K562 (cell line): Measurements from ENCODE around the gene AGPAT1. TPM values are rescaled to one million over a fixed set of nuclear protein-coding genes. Genes with fewer than 3 reads are reported as not detected.

Experiments used
- ELF1 ChIP-seq: fragments of 200-800 bp; sonication (Bioruptor generic); IDR thresholded peaks from 2 replicates; pipeline ENCODE4 v1.6.1; 2016; ENCODE audit warnings: missing genetic modification characterization, missing compliant biosample characterization
- ELF2 ChIP-seq: fragments of 250-450 bp; sonication (Bioruptor Pico); IDR thresholded peaks from 2 replicates; pipeline ENCODE4 v1.5.0; 2021; ENCODE audit warnings: mild to moderate bottlenecking
- FOXA3 ChIP-seq, 2 experiments: fragments of 450-650 bp in 1 of 2; sonication (generic) in 1 of 2; formaldehyde crosslinking; IDR thresholded peaks in 1 of 2; conservative IDR thresholded peaks in 1 of 2; 2 replicates each; pipeline versions ENCODE4 v1.4.0 to v1.8.0; 2020 to 2022; ENCODE audit warnings: mild to moderate bottlenecking in 2 of 2, missing genetic modification reagents in 1 of 2
- FOXO4 ChIP-seq: fragments of 450-650 bp; formaldehyde crosslinking; IDR thresholded peaks from 2 replicates; pipeline ENCODE4 v1.4.0; 2020; ENCODE audit warnings: mild to moderate bottlenecking, moderate library complexity
- HDAC3 ChIP-seq: fragments of 450-650 bp; IDR thresholded peaks from 2 replicates; pipeline ENCODE4 v1.6.1; 2018; ENCODE audit warnings: borderline replicate concordance, mild to moderate bottlenecking, moderate library complexity; ENCODE audit not compliant: partially characterized antibody
- HNRNPL ChIP-seq: fragments of 200-400 bp; formaldehyde crosslinking; IDR thresholded peaks from 2 replicates; pipeline ENCODE4 v1.6.1; 2017; ENCODE audit warnings: low read depth, mild to moderate bottlenecking, low read length
- HOMEZ ChIP-seq: fragments of 250-450 bp; sonication (Bioruptor Pico); IDR thresholded peaks from 2 replicates; pipeline ENCODE4 v1.4.0; 2020; ENCODE audit warnings: mild to moderate bottlenecking, moderate library complexity
- KLF1 ChIP-seq: fragments of 450-650 bp; IDR thresholded peaks from 2 replicates; pipeline ENCODE4 v1.6.1; 2016; ENCODE audit warnings: missing genetic modification characterization, missing compliant biosample characterization
- MCM2 ChIP-seq: fragments of 450-650 bp; IDR thresholded peaks from 2 replicates; pipeline ENCODE4 v1.6.1; 2017; ENCODE audit warnings: low read depth, mild to moderate bottlenecking
- MXI1 ChIP-seq: IDR thresholded peaks from 2 replicates; pipeline ENCODE4 v1.6.1; 2011; ENCODE audit warnings: low read depth, mild to moderate bottlenecking, improper control_type of control experiment, low read length
- NFRKB ChIP-seq: fragments of 450-650 bp; IDR thresholded peaks from 2 replicates; pipeline ENCODE4 v1.6.1; 2016; ENCODE audit warnings: low read depth
- POLR2H ChIP-seq: IDR thresholded peaks from 2 replicates; pipeline ENCODE4 v1.6.1; 2016; ENCODE audit warnings: missing genetic modification characterization, low read depth, mild to moderate bottlenecking, control low read depth, missing compliant biosample characterization, moderate library complexity
- POU5F1 ChIP-seq: fragments of 150-350 bp; IDR thresholded peaks from 2 replicates; pipeline ENCODE4 v1.6.1; 2014; ENCODE audit warnings: borderline replicate concordance, low read length, low read depth, mild to moderate bottlenecking; ENCODE audit not compliant: partially characterized antibody
- RBM22 ChIP-seq: fragments of 200-400 bp; formaldehyde crosslinking; IDR thresholded peaks from 2 replicates; pipeline ENCODE4 v1.6.1; 2018; ENCODE audit warnings: low read length, low read depth; ENCODE audit not compliant: poor library complexity, severe bottlenecking
- RFX7 ChIP-seq: fragments of 250-450 bp; sonication (Bioruptor Pico); IDR thresholded peaks from 2 replicates; pipeline ENCODE4 v1.5.1; 2021; ENCODE audit warnings: mild to moderate bottlenecking
- SIN3B ChIP-seq: fragments of 450-650 bp; IDR thresholded peaks from 2 replicates; pipeline ENCODE4 v1.6.1; 2017; ENCODE audit warnings: low read depth, mild to moderate bottlenecking, moderate library complexity
- YBX1 ChIP-seq: fragments of 450-650 bp; IDR thresholded peaks from 2 replicates; pipeline ENCODE4 v1.7.1; 2016; ENCODE audit warnings: mild to moderate bottlenecking
- ZBTB1 ChIP-seq: sonication (generic); formaldehyde crosslinking; IDR thresholded peaks from 2 replicates; pipeline ENCODE4 v1.8.1; 2023; ENCODE audit warnings: missing genetic modification reagents, low read depth, mild to moderate bottlenecking, borderline replicate concordance
- ZNF41 ChIP-seq: fragments of 250-450 bp; sonication (Bioruptor Pico); conservative IDR thresholded peaks from 2 replicates; pipeline ENCODE4 v1.4.0; 2020; ENCODE audit warnings: mild to moderate bottlenecking
- ZNF431 ChIP-seq: sonication (generic); formaldehyde crosslinking; IDR thresholded peaks from 2 replicates; pipeline ENCODE4 v1.8.0; 2022; ENCODE audit warnings: mild to moderate bottlenecking, missing genetic modification reagents
- polyA plus RNA-seq, 8 experiments: library from polyadenylated mRNA; depleted of rRNA in 4 of 8; stranded (reverse) in 5 of 8; unstranded in 3 of 8; fragments of >200 nt; fragmentation: Nextera tagmentation in 2 of 8; fragmentation: Illumina TruSeq in 1 of 8; extraction: Ambion mirVana in 2 of 8; extraction: Trizol in 1 of 8; gene quantifications; 2 replicates each; pipeline versions ENCODE4 v1.2.1 to v1.2.3, GENCODE V29; 2011 to 2014; ENCODE audit warnings: inconsistent platforms in 1 of 8, missing spikeins in 1 of 8
- total RNA-seq, 7 experiments: library from RNA; depleted of rRNA in 6 of 7; stranded (reverse); fragments of >200 nt in 6 of 7; fragmentation: Illumina TruSeq in 2 of 7; extraction: Trizol in 2 of 7; gene quantifications; 2 replicates each; pipeline versions ENCODE4 v1.2.1 to v1.2.3, GENCODE V29; 2011 to 2021; ENCODE audit warnings: low replicate concordance in 1 of 7

Gene AGPAT1
- total and polyA plus RNA-seq, 9 of the 15 experiments (the other 6 are each of a cell fraction or from before 2014, with no cell fraction given): 37.9 to 176 (median 69.4) TPM

- TF ChIP-seq KLF1 (tag) (no peak), FOXO4 (CRISPR knock-in tag) (peak; percentile 84; the same call in 1 of the 2 replicates), ELF1 (peak; percentile 74; the same call in 1 of the 2 replicates), YBX1 (no peak), MXI1 (peak; percentile 85), HOMEZ (CRISPR knock-in tag) (no peak), POU5F1 (no peak), FOXA3 (CRISPR knock-in tag; conservative IDR thresholded peaks at IDR 0.05 in 1 of 2, IDR thresholded peaks at IDR 0.05 in 1 of 2) (peak in 1 of 2 experiments; percentile 52; a peak in 2 of 4 replicates), NFRKB (peak; percentile 96), ELF2 (peak; percentile 76; the same call in 1 of the 2 replicates), RFX7 (CRISPR knock-in tag) (no peak), HDAC3 (no peak), SIN3B (peak; percentile 62), ZBTB1 (CRISPR knock-in tag) (no peak; the same call in 1 of the 2 replicates), MCM2 (no peak), POLR2H (tag) (peak; percentile 86), ZNF431 (CRISPR knock-in tag) (peak; percentile 52; the same call in 1 of the 2 replicates), RBM22 (peak; percentile 90), HNRNPL (0 out of 2 replicates have a peak, but pooled peaks have one; percentile 58), ZNF41 (no peak; the same call in 1 of the 2 replicates)
These were observed 20.2 kb upstream of the AGPAT1 start (continued) for GRCh38 chr6:32195902-32196681.
